Ascending aorta (tissue), 2 donors: ENCODE results near the gene HIPK2. TPM values are rescaled to one million over a fixed set of nuclear protein-coding genes. Genes with fewer than 3 reads are reported as not detected.
A peak's percentile ranks its signal among the peaks of the same experiment; 100 is the strongest.

Source experiments
- DNase-seq, 2 donors: peaks; one replicate each; pipeline ENCODE4 v3.0.0-alpha.2; 2019; ENCODE audit warnings: low spot score in 2 of 2
- H3K27ac ChIP-seq, 2 donors: fragments of 200-600 bp; sonication (generic); one replicate each; pipeline ENCODE4 v1.5.1; 2016 to 2017; ENCODE audit warnings: mild to moderate bottlenecking in 1 of 2
- H3K27me3 ChIP-seq: fragments of 200-600 bp; sonication (generic); one replicate; pipeline ENCODE4 v1.5.1; 2017
- H3K36me3 ChIP-seq, 2 donors: fragments of 200-600 bp; sonication (generic); one replicate each; pipeline ENCODE4 v1.5.1; 2016
- H3K4me1 ChIP-seq, 2 donors: fragments of 200-600 bp; sonication (generic); one replicate each; pipeline ENCODE4 v1.5.1; 2016 to 2017; ENCODE audit warnings: mild to moderate bottlenecking in 1 of 2
- H3K4me3 ChIP-seq, 2 donors: fragments of 200-600 bp; sonication (generic); one replicate each; pipeline ENCODE4 v1.5.1; 2016 to 2017; ENCODE audit warnings: mild to moderate bottlenecking in 1 of 2
- H3K9me3 ChIP-seq, 2 donors: fragments of 200-600 bp; sonication (generic); one replicate each; pipeline ENCODE4 v1.5.1; 2016
- CTCF ChIP-seq, 3 experiments: fragments of 200-600 bp in 2 of 3; fragments of 450-650 bp in 1 of 3; sonication (generic) in 2 of 3; IDR thresholded peaks; one replicate each; pipeline ENCODE4 v1.5.1; 2016 to 2019; ENCODE audit warnings: antibody characterized with exemption in 3 of 3, mild to moderate bottlenecking in 1 of 3, moderate library complexity in 1 of 3
- intact Hi-C: fragments of 100-400 bp; cut with DNase I; formaldehyde crosslinking; loops from one replicate; pipeline ENCODE4 v1.15.1; 2023
- total RNA-seq: library from RNA; depleted of rRNA; stranded (reverse); fragments of >200 nt; gene quantifications from one replicate; pipeline ENCODE4 v1.1.0, GENCODE V29; 2016

The HIPK2 gene
- total RNA-seq, 1 donor from 2014 or later = 53.9 TPM

GRCh38 chr7:139594911-139595476 lies 182.8 kb downstream of the HIPK2 start:
- Histone ChIP-seq H3K9me3 (no peaks in the 10 kb centered on the region), H3K36me3 (peaks cover 66 to 94% of the 10 kb centered on the region in 2 donors), H3K27ac (no peak overlapping the region), H3K27me3 (no peaks in the 10 kb centered on the region), H3K4me3 (no peak overlapping the region), H3K4me1 (no peaks in the 10 kb centered on the region)
- peak in 1 of 2 donors; percentile 35 for DNase-seq
- no peak for TF ChIP-seq CTCF (IDR thresholded peaks at IDR 0.05)
- intact Hi-C loops = no loop called here

GRCh38 chr7:139594090-139594489 lies 183.7 kb downstream of the HIPK2 start:
- H3K4me1 ChIP-seq = no peaks in the 10 kb centered on the region
- no peak for TF ChIP-seq CTCF (IDR thresholded peaks at IDR 0.05)
- H3K9me3 ChIP-seq = no peaks in the 10 kb centered on the region
- H3K27ac ChIP-seq = no peak overlapping the region
- peaks cover 63 to 93% of the 10 kb centered on the region in 2 donors for H3K36me3 ChIP-seq
- no peak for DNase-seq
- intact Hi-C loops = no loop called here
- no peaks in the 10 kb centered on the region for H3K27me3 ChIP-seq
- H3K4me3 ChIP-seq = no peak overlapping the region

GRCh38 chr7:139592801-139593461 lies 184.9 kb downstream of the HIPK2 start:
- H3K36me3 ChIP-seq = peaks cover 66 to 93% of the 10 kb centered on the region in 2 donors
- no peak for TF ChIP-seq CTCF (IDR thresholded peaks at IDR 0.05)
- no peaks in the 10 kb centered on the region for H3K27me3 ChIP-seq
- peak in 1 of 2 donors; percentile 19 for DNase-seq
- H3K9me3 ChIP-seq = no peaks in the 10 kb centered on the region
- H3K27ac ChIP-seq = no peak overlapping the region
- no peak overlapping the region for H3K4me3 ChIP-seq
- H3K4me1 ChIP-seq = no peaks in the 10 kb centered on the region
- intact Hi-C loops = no loop called here

- Histone ChIP-seq H3K4me3 (no peak overlapping the region), H3K27ac (no peak overlapping the region), H3K27me3 (no peaks in the 10 kb centered on the region), H3K9me3 (no peaks in the 10 kb centered on the region), H3K36me3 (peaks cover 65 to 91% of the 10 kb centered on the region in 2 donors), H3K4me1 (no peaks in the 10 kb centered on the region)
- peak in 1 of 2 donors; percentile 24 for DNase-seq
- TF ChIP-seq CTCF (IDR thresholded peaks at IDR 0.05) = no peak
- intact Hi-C loops = no loop called here
Observed at GRCh38 chr7:139591550-139592195, 186.1 kb downstream of the HIPK2 start.

GRCh38 chr7:139589474-139589873 lies 188.3 kb downstream of the HIPK2 start:
- intact Hi-C loops = no loop called here
- Histone ChIP-seq H3K4me1 (no peaks in the 10 kb centered on the region), H3K27ac (no peak overlapping the region), H3K4me3 (no peak overlapping the region), H3K36me3 (peaks cover 53 to 91% of the 10 kb centered on the region in 2 donors), H3K9me3 (no peaks in the 10 kb centered on the region), H3K27me3 (no peaks in the 10 kb centered on the region)
- DNase-seq = no peak
- no peak for TF ChIP-seq CTCF (IDR thresholded peaks at IDR 0.05)
